Suprapubic skin (tissue), 4 donors: Measurements from ENCODE around the gene POC1A.

Experiments used
- POLR2A ChIP-seq, 2 donors: fragments of 450-650 bp; IDR thresholded peaks; one replicate each; pipeline ENCODE4 v1.6.1; 2017; ENCODE audit warnings: antibody characterized with exemption in 2 of 2, mild to moderate bottlenecking in 2 of 2, moderate library complexity in 2 of 2
- POLR2AphosphoS5 ChIP-seq, 3 donors: sonication (generic); formaldehyde crosslinking; IDR thresholded peaks; one replicate each; pipeline ENCODE4 v1.6.1; 2017; ENCODE audit warnings: antibody characterized with exemption in 3 of 3
- TF ChIP-seq, protein P1 (sequence below), 2 donors: fragments of 200-600 bp in 1 of 2; fragments of 450-650 bp in 1 of 2; sonication (generic) in 1 of 2; IDR thresholded peaks; one replicate each; pipeline ENCODE4 v1.5.1; 2016 to 2019; ENCODE audit warnings: antibody characterized with exemption in 2 of 2, mild to moderate bottlenecking in 1 of 2, moderate library complexity in 1 of 2

DNA sequence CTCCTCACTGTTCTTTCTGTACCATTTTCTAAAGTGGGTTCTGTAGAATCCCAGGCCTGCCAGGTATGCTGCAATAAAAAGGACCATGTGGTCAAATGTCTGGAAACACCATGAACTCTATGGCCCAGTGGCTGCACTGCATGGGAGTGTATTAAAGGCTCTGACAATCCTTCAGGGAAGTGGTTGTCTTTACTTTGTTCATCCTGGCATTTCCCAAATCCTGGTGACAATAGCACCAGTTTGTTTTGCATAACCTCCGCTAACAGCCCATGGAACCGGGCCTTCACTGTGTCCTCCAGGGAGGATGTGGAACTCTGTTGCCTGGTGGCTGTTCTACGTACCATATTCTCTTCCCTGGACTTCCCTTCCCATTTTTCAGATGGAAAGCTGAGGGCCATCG lies 86.7 kb downstream of the POC1A start:
- TF ChIP-seq POLR2AphosphoS5 (IDR thresholded peaks at IDR 0.05) (no peak), POLR2A (IDR thresholded peaks at IDR 0.05) (no peak)
- TF ChIP-seq, protein P1, sequence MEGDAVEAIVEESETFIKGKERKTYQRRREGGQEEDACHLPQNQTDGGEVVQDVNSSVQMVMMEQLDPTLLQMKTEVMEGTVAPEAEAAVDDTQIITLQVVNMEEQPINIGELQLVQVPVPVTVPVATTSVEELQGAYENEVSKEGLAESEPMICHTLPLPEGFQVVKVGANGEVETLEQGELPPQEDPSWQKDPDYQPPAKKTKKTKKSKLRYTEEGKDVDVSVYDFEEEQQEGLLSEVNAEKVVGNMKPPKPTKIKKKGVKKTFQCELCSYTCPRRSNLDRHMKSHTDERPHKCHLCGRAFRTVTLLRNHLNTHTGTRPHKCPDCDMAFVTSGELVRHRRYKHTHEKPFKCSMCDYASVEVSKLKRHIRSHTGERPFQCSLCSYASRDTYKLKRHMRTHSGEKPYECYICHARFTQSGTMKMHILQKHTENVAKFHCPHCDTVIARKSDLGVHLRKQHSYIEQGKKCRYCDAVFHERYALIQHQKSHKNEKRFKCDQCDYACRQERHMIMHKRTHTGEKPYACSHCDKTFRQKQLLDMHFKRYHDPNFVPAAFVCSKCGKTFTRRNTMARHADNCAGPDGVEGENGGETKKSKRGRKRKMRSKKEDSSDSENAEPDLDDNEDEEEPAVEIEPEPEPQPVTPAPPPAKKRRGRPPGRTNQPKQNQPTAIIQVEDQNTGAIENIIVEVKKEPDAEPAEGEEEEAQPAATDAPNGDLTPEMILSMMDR (IDR thresholded peaks at IDR 0.05): no peak
